Retinal pigment epithelial cell (primary cell): ENCODE data around the gene COTL1.

ENCODE experiments used
- DNase-seq: peaks from one replicate; pipeline ENCODE4 v3.0.0-alpha.2; 2010; ENCODE audit warnings: low read depth
- H3K4me3 ChIP-seq: 2 replicates; pipeline ENCODE4 v1.5.1; 2011; ENCODE audit warnings: mild to moderate bottlenecking, low read length, control low read depth, moderate library complexity
- TF ChIP-seq, protein P1 (sequence below): conservative IDR thresholded peaks from 2 replicates; pipeline ENCODE4 v1.5.1; 2011; ENCODE audit warnings: low read depth, low read length, control low read depth, inconsistent platforms

COTL1 gene

DNA sequence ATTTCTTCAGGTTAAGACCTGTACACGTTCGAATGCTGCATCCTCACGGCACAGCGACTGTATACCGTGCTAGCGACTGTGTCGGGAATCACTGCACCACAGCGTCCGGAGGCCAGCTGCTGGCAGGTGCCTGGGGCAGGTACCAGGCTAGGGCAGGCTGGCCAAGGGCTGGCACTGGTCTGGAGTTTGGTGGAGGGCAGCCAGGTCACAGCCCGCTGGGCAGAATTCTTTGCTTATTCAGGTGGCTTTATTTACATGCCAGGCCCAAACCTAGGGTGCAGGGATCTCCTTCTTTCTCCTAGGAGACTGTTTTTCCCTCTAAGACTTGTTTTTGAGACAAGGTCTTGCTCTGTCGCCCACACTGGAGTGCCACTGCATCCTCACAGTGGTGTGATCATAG lies 37.9 kb downstream of the COTL1 start:
- no peak overlapping the region for H3K4me3 ChIP-seq
- TF ChIP-seq, protein P1, sequence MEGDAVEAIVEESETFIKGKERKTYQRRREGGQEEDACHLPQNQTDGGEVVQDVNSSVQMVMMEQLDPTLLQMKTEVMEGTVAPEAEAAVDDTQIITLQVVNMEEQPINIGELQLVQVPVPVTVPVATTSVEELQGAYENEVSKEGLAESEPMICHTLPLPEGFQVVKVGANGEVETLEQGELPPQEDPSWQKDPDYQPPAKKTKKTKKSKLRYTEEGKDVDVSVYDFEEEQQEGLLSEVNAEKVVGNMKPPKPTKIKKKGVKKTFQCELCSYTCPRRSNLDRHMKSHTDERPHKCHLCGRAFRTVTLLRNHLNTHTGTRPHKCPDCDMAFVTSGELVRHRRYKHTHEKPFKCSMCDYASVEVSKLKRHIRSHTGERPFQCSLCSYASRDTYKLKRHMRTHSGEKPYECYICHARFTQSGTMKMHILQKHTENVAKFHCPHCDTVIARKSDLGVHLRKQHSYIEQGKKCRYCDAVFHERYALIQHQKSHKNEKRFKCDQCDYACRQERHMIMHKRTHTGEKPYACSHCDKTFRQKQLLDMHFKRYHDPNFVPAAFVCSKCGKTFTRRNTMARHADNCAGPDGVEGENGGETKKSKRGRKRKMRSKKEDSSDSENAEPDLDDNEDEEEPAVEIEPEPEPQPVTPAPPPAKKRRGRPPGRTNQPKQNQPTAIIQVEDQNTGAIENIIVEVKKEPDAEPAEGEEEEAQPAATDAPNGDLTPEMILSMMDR: no peak
- no peak for DNase-seq

- DNase-seq: no peak
- TF ChIP-seq, protein P1: no peak
- H3K4me3 ChIP-seq: no peak overlapping the region
These were observed 39.2 kb downstream of the COTL1 start for GRCh38 chr16:84578538-84579126.

DNA sequence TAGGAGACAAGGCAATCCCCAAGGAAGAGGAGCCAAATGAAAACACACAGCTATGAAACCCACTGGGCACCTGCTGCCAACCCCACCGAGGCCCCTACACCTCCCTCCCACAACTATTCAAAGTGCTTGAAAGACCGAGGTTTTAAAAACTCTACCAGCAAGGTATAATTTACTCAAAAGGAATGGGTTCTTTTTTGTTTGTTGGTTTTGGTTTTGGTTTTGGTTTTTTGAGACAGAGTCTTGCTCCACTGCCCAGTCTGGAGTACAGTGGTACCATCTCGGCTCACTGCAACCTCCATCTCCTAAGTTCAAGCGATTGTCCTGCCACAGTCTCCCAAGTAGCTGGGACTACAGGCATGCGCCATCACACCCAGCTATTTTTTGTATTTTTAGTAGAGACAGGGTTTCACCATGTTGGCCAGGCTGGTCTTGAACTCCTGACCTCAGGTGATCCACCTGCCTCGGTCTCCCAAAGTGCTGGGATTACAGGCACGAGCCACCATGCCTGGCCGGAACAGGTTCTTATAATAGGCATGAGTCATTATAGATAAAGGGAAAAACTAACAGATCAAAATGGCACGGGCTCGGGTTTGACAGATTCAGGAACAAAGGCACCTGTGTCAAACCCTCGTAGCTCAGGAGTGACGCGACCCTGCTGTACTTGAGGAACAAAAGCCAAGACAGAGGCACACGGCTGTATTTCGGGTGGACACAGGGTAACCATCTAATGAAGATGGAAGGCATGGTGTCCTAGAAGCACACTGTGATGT lies 40.7 kb downstream of the COTL1 start:
- DNase-seq: no peak
- TF ChIP-seq, protein P1: no peak
- H3K4me3 ChIP-seq: no peak overlapping the region

DNA sequence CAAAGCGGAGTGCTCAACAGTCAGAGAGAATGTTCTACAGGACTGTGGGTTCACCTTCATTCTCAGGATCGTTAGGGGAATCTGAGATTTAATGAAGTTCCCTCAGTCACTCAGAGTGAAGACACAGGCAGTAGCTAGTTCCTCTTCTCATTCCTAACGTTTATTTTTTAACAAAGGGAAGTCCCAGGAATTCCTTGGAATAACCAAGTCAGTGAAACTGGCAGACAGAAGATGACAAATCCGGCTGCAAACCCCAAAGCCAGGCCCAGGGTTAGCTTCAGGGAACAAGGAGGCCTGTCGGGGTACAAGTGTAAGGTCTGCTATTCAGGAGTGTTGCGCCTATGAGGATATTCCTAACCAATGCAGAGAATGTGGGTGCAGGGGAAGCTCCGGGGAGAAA lies 42.0 kb downstream of the COTL1 start:
- TF ChIP-seq, protein P1: no peak
- no peak overlapping the region for H3K4me3 ChIP-seq

DNA sequence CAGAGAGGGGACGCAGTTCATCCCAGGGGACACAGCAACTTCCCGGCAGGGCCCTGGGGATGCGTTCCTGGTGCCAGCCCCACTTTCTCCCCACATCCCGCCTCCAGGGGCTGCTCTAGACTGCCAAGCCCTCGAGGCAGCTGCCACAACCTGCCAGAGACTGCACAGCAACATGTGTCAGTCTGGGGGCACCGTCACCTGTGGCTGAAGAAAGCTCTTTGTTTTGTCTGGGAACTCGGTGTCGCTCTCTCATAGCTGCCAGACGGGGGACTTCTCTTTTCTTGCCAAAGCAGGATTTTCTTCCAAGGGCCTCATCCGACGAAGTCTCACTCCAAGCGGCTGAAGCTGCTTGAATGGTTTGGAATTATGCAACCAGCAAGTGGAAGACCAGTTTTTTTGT lies 43.7 kb downstream of the COTL1 start:
- no peak for DNase-seq
- TF ChIP-seq, protein P1: peak; percentile 34
- H3K4me3 ChIP-seq: no peak overlapping the region

More for the DNA sequence above, 42.0 kb downstream of the COTL1 start:
- no peak for DNase-seq

- H3K4me3 ChIP-seq: no peak overlapping the region
- TF ChIP-seq, protein P1: no peak
- no peak for DNase-seq
These were observed 45.8 kb downstream of the COTL1 start for GRCh38 chr16:84572096-84572495.

- TF ChIP-seq, protein P1: no peak
- DNase-seq: no peak
- H3K4me3 ChIP-seq: no peak overlapping the region
These were observed 46.4 kb downstream of the COTL1 start for GRCh38 chr16:84571506-84571905.
